IMR-90 (cell line): ENCODE measurements around the gene KCNT1. TPM values are rescaled to one million over a fixed set of nuclear protein-coding genes. Genes with fewer than 3 reads are reported as not detected.

Experiments used
- ATAC-seq: fragments of 200-7000 bp; cut with Tn5 transposase; 2 replicates; pipeline ENCODE4 v1.9.1; 2020; ENCODE audit warnings: low read depth, mild to moderate bottlenecking, moderate library complexity
- BruUV-seq: library from RNA; stranded (reverse); fragments of 400-500 nt; replicated peaks from 2 replicates; lab custom pipeline; 2021; lab: Mats Ljungman, UMichigan
- CTCF ChIA-PET: fragments of 300-600 bp; formaldehyde crosslinking; extraction: SDS; loops from one replicate; lab custom pipeline; 2021; ENCODE audit warnings: antibody characterized with exemption; lab: Yijun Ruan, JAX
- POLR2A ChIA-PET: fragments of 300-600 bp; sonication (Branson Sonifier 250); formaldehyde crosslinking; loops from one replicate; lab custom pipeline; 2022; ENCODE audit warnings: antibody characterized with exemption; ENCODE audit not compliant: unreplicated experiment; lab: Charles Lee
- DNase-seq: peaks from one replicate; pipeline ENCODE4 v3.0.0; 2013
- H2AFZ ChIP-seq: replicated peaks from 2 replicates; pipeline ENCODE3; 2013; ENCODE audit warnings: low read length, mild to moderate bottlenecking; ENCODE audit not compliant: poor library complexity
- H2AK5ac ChIP-seq: 2 replicates; pipeline ENCODE4 v1.6.1; 2013; ENCODE audit warnings: low read depth, low read length, inconsistent platforms
- H2AK9ac ChIP-seq: replicated peaks from 2 replicates; pipeline ENCODE3; 2013; ENCODE audit warnings: mild to moderate bottlenecking, low read depth, low read length, moderate library complexity; ENCODE audit not compliant: poor library complexity
- H2BK120ac ChIP-seq: 2 replicates; pipeline ENCODE4 v1.6.1; 2013; ENCODE audit warnings: low read depth, low read length, inconsistent platforms
- H2BK15ac ChIP-seq: 3 replicates; pipeline ENCODE4 v1.6.1; 2013; ENCODE audit warnings: low read depth, low read length, inconsistent platforms
- H2BK20ac ChIP-seq: 2 replicates; pipeline ENCODE4 v1.6.1; 2013; ENCODE audit warnings: low read depth, mild to moderate bottlenecking, inconsistent platforms, low read length, moderate library complexity
- H2BK5ac ChIP-seq: 2 replicates; pipeline ENCODE4 v1.6.1; 2013; ENCODE audit warnings: mild to moderate bottlenecking, low read depth, low read length, inconsistent platforms; ENCODE audit not compliant: poor library complexity, severe bottlenecking
- H3K14ac ChIP-seq: replicated peaks from 2 replicates; pipeline ENCODE4 v1.6.1; 2013; ENCODE audit warnings: low read depth, low read length, inconsistent platforms
- H3K18ac ChIP-seq: 2 replicates; pipeline ENCODE4 v1.6.1; 2013; ENCODE audit warnings: low read depth, low read length, control low read depth
- H3K23ac ChIP-seq: 2 replicates; pipeline ENCODE4 v1.6.1; 2013; ENCODE audit warnings: low read depth, low read length, inconsistent platforms
- H3K27ac ChIP-seq: 2 replicates; pipeline ENCODE4 v1.5.1; 2013; ENCODE audit warnings: mild to moderate bottlenecking, control low read depth, low read length; ENCODE audit not compliant: insufficient read depth
- H3K27me3 ChIP-seq: 2 replicates; pipeline ENCODE4 v1.6.1; 2013; ENCODE audit warnings: low read length; ENCODE audit not compliant: control insufficient read depth, insufficient read depth
- H3K36me3 ChIP-seq: 2 replicates; pipeline ENCODE4 v1.6.1; 2013; ENCODE audit warnings: low read length, mixed read lengths; ENCODE audit not compliant: control insufficient read depth, insufficient read depth
- H3K4ac ChIP-seq: 2 replicates; pipeline ENCODE4 v1.6.1; 2013; ENCODE audit warnings: low read depth, low read length, inconsistent platforms
- H3K4me1 ChIP-seq: 2 replicates; pipeline ENCODE4 v1.6.1; 2013; ENCODE audit warnings: low read length, mixed read lengths; ENCODE audit not compliant: control insufficient read depth, insufficient read depth
- H3K4me2 ChIP-seq: 2 replicates; pipeline ENCODE4 v1.6.1; 2013; ENCODE audit warnings: low read depth, mild to moderate bottlenecking, control low read depth, low read length, moderate library complexity
- H3K4me3 ChIP-seq: 2 replicates; pipeline ENCODE4 v1.5.1; 2013; ENCODE audit warnings: low read depth, mild to moderate bottlenecking, control low read depth, low read length, moderate library complexity; ENCODE audit not compliant: insufficient read depth
- H3K56ac ChIP-seq: 2 replicates; pipeline ENCODE4 v1.6.1; 2013; ENCODE audit warnings: low read length, inconsistent platforms; ENCODE audit not compliant: insufficient read depth; ENCODE audit errors: extremely low read depth
- H3K79me1 ChIP-seq, 2 experiments: 2 replicates each; pipeline ENCODE4 v1.6.1; 2013; ENCODE audit warnings: low read length in 2 of 2, inconsistent platforms in 1 of 2, low read depth in 1 of 2
- H3K9ac ChIP-seq: 2 replicates; pipeline ENCODE4 v1.6.1; 2013; ENCODE audit warnings: low read depth, low read length, control low read depth
- H3K9me1 ChIP-seq: 2 replicates; pipeline ENCODE4 v1.6.1; 2013; ENCODE audit warnings: low read length, inconsistent platforms; ENCODE audit not compliant: insufficient read depth
- H3K9me3 ChIP-seq: 2 replicates; pipeline ENCODE4 v1.6.1; 2013; ENCODE audit warnings: low read length; ENCODE audit not compliant: control insufficient read depth, insufficient read depth
- H4K20me1 ChIP-seq: 2 replicates; pipeline ENCODE4 v1.6.1; 2013; ENCODE audit warnings: low read length, inconsistent platforms; ENCODE audit not compliant: insufficient read depth
- H4K5ac ChIP-seq: 2 replicates; pipeline ENCODE4 v1.6.1; 2013; ENCODE audit warnings: mild to moderate bottlenecking, low read depth, low read length, control low read depth
- H4K8ac ChIP-seq, 2 experiments: 2 replicates each; pipeline ENCODE4 v1.6.1; 2013; ENCODE audit warnings: low read depth in 2 of 2, low read length in 2 of 2, control low read depth in 1 of 2, inconsistent platforms in 1 of 2
- H4K91ac ChIP-seq: 2 replicates; pipeline ENCODE4 v1.6.1; 2013; ENCODE audit warnings: low read depth, low read length, inconsistent platforms; ENCODE audit not compliant: insufficient read depth
- BHLHE40 ChIP-seq: fragments of 150-350 bp; IDR thresholded peaks from 2 replicates; pipeline ENCODE4 v1.6.1; 2016; ENCODE audit warnings: mild to moderate bottlenecking, low read depth, low read length
- CEBPB ChIP-seq: IDR thresholded peaks from 2 replicates; pipeline ENCODE4 v1.6.1; 2012; ENCODE audit warnings: low read depth, low read length, improper control_type of control experiment
- CHD1 ChIP-seq: IDR thresholded peaks from 2 replicates; pipeline ENCODE4 v1.6.1; 2012; ENCODE audit warnings: low read depth, low read length, improper control_type of control experiment
- FOS ChIP-seq: fragments of 150-350 bp; IDR thresholded peaks from 2 replicates; pipeline ENCODE4 v1.6.1; 2016; ENCODE audit warnings: low read depth, low read length
- MAFK ChIP-seq: IDR thresholded peaks from 2 replicates; pipeline ENCODE4 v1.6.1; 2012; ENCODE audit warnings: low read depth, low read length, improper control_type of control experiment
- MAZ ChIP-seq: IDR thresholded peaks from 2 replicates; pipeline ENCODE4 v1.6.1; 2012; ENCODE audit warnings: low read depth, mild to moderate bottlenecking, low read length, improper control_type of control experiment, moderate library complexity, borderline replicate concordance
- MXI1 ChIP-seq: IDR thresholded peaks from 2 replicates; pipeline ENCODE4 v1.6.1; 2012; ENCODE audit warnings: low read depth, mild to moderate bottlenecking, low read length, moderate library complexity, borderline replicate concordance
- NFE2L2 ChIP-seq: fragments of 150-350 bp; IDR thresholded peaks from 2 replicates; pipeline ENCODE4 v1.6.1; 2016; ENCODE audit warnings: low read depth, mild to moderate bottlenecking, low read length
- POLR2A ChIP-seq: IDR thresholded peaks from 2 replicates; pipeline ENCODE4 v1.6.1; 2012; ENCODE audit warnings: mild to moderate bottlenecking, low read depth, low read length
- RAD21 ChIP-seq: IDR thresholded peaks from 2 replicates; pipeline ENCODE4 v1.6.1; 2012; ENCODE audit warnings: low read length, improper control_type of control experiment
- RCOR1 ChIP-seq: IDR thresholded peaks from 2 replicates; pipeline ENCODE4 v1.6.1; 2012; ENCODE audit warnings: mild to moderate bottlenecking, low read length, improper control_type of control experiment; ENCODE audit not compliant: insufficient replicate concordance
- RFX5 ChIP-seq: IDR thresholded peaks from 2 replicates; pipeline ENCODE4 v1.8.0; 2012; ENCODE audit warnings: low read depth, mild to moderate bottlenecking, low read length, moderate library complexity
- SMC3 ChIP-seq: fragments of 150-350 bp; IDR thresholded peaks from 2 replicates; pipeline ENCODE4 v1.6.1; 2016; ENCODE audit warnings: low read depth, mild to moderate bottlenecking, antibody characterized with exemption, low read length, moderate library complexity
- WGBS, 2 experiments: methylation state at CpG; one replicate each; pipeline versions ENCODE4 v1.1.5 to v1.1.7; 2013; ENCODE audit warnings: missing lambda C conversion rate in 2 of 2; ENCODE audit not compliant: insufficient read length in 1 of 2; ENCODE audit errors: extremely low coverage in 2 of 2; 5-methylcytosine and 5-hydroxymethylcytosine counted together
- dilution Hi-C: fragments of 300-500 bp; cut with HindIII; formaldehyde crosslinking; loops from one replicate; pipeline ENCODE4 v1.14.3; 2018; ENCODE audit warnings: low sequenced_read_pairs; ENCODE audit not compliant: unreplicated experiment
- in situ Hi-C: fragments of 300-500 bp; cut with MboI; formaldehyde crosslinking; loops from 3 replicates; pipeline ENCODE4 v1.14.3; 2019; ENCODE audit warnings: low sequenced_read_pairs, inconsistent platforms, mixed read lengths
- intact Hi-C: fragments of 100-400 bp; cut with micrococcal nuclease; formaldehyde crosslinking; loops from 2 replicates; pipeline ENCODE4 v1.10.0; 2022
- polyA plus RNA-seq, 3 experiments: library from polyadenylated mRNA; depleted of rRNA; stranded (reverse); fragments of >200 nt; gene quantifications; 2 replicates each; pipeline ENCODE4 v1.2.3, GENCODE V29; 2012; ENCODE audit warnings: low replicate concordance in 1 of 3
- total RNA-seq: library from RNA; depleted of rRNA; stranded (reverse); fragments of >200 nt; gene quantifications from 2 replicates; pipeline ENCODE4 v1.2.3, GENCODE V29; 2012
- TF ChIP-seq, protein P1 (sequence below): fragments of 150-350 bp; IDR thresholded peaks from 2 replicates; pipeline ENCODE4 v1.6.1; 2016; ENCODE audit warnings: low read depth, mild to moderate bottlenecking, low read length, moderate library complexity, borderline replicate concordance
- TF ChIP-seq, protein P2 (sequence below): fragments of 150-350 bp; IDR thresholded peaks from 2 replicates; pipeline ENCODE4 v1.6.1; 2017; ENCODE audit warnings: mild to moderate bottlenecking, antibody characterized with exemption, low read length, low read depth
- TF ChIP-seq, protein P3 (sequence below): conservative IDR thresholded peaks from 2 replicates; pipeline ENCODE4 v1.5.1; 2012; ENCODE audit warnings: mild to moderate bottlenecking, low read depth, low read length, improper control_type of control experiment

Gene KCNT1
- total and polyA plus RNA-seq, 2 of the 4 experiments (the other 2 are of a cell fraction) = not detected

DNA sequence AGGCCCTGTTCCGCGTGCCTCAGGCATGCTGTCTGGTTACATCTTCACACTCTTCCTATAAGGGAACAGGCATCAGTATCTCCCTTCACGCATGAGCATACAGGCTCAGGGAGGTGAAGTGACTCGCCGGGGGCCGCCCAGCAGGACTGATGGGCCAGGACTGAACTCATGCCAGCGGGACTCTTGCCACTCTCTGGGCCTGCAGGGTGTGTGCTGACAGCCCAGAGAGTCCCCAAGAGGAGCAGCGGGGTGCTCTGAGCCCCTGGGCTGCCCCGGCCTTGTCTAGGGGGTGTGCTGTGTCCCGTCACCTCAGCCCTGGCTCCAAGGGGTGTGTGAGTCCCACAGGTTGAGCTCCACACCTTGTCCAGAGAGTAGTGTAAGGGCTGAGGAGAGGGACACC, 9.9 kb downstream of the KCNT1 start:
- H4K5ac ChIP-seq = no peak overlapping the region
- H3K9ac ChIP-seq = no peak overlapping the region
- H3K56ac ChIP-seq = no peak overlapping the region
- dilution Hi-C loops = no loop called here
- H2BK15ac ChIP-seq = no peak overlapping the region
- no peak overlapping the region for H2BK120ac ChIP-seq
- no peak overlapping the region for H2AK9ac ChIP-seq
- H3K4ac ChIP-seq = no peak overlapping the region
- no peak overlapping the region for H4K8ac ChIP-seq
- H3K4me1 ChIP-seq = no peaks in the 10 kb centered on the region
- H3K79me1 ChIP-seq = no peaks in the 10 kb centered on the region
- no peak for DNase-seq
- H2AK5ac ChIP-seq = no peak overlapping the region
- no peaks in the 10 kb centered on the region for H3K9me1 ChIP-seq
- no peaks in the 10 kb centered on the region for H3K36me3 ChIP-seq
- no peak overlapping the region for H3K4me2 ChIP-seq
- 86% methylated on average over 3 of the region's 10 CpGs; no CpG with 5 or more reads in 1 of the 2 experiments for WGBS, 2 experiments
- no peak overlapping the region for H2BK5ac ChIP-seq
- H3K14ac ChIP-seq = no peak overlapping the region
- intact Hi-C loops = no loop called here
- no peaks in the 10 kb centered on the region for H3K9me3 ChIP-seq
- BruUV-seq = no TSS peak
- POLR2A ChIA-PET = no interaction called here
- peaks cover 27% of the 10 kb centered on the region for H3K27me3 ChIP-seq
- H3K18ac ChIP-seq = no peak overlapping the region
- H2AFZ ChIP-seq = no peak overlapping the region
- no peak overlapping the region for H4K91ac ChIP-seq
- no peak for TF ChIP-seq RFX5
- TF ChIP-seq FOS = no peak
- no peak for TF ChIP-seq MAZ
- TF ChIP-seq, protein P1, sequence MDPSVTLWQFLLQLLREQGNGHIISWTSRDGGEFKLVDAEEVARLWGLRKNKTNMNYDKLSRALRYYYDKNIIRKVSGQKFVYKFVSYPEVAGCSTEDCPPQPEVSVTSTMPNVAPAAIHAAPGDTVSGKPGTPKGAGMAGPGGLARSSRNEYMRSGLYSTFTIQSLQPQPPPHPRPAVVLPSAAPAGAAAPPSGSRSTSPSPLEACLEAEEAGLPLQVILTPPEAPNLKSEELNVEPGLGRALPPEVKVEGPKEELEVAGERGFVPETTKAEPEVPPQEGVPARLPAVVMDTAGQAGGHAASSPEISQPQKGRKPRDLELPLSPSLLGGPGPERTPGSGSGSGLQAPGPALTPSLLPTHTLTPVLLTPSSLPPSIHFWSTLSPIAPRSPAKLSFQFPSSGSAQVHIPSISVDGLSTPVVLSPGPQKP = no peak
- TF ChIP-seq MAFK = no peak
- TF ChIP-seq, protein P2, sequence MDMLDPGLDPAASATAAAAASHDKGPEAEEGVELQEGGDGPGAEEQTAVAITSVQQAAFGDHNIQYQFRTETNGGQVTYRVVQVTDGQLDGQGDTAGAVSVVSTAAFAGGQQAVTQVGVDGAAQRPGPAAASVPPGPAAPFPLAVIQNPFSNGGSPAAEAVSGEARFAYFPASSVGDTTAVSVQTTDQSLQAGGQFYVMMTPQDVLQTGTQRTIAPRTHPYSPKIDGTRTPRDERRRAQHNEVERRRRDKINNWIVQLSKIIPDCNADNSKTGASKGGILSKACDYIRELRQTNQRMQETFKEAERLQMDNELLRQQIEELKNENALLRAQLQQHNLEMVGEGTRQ = no peak
- no peak for TF ChIP-seq POLR2A
- no peak for TF ChIP-seq SMC3
- no peak for TF ChIP-seq RCOR1
- TF ChIP-seq, protein P3, sequence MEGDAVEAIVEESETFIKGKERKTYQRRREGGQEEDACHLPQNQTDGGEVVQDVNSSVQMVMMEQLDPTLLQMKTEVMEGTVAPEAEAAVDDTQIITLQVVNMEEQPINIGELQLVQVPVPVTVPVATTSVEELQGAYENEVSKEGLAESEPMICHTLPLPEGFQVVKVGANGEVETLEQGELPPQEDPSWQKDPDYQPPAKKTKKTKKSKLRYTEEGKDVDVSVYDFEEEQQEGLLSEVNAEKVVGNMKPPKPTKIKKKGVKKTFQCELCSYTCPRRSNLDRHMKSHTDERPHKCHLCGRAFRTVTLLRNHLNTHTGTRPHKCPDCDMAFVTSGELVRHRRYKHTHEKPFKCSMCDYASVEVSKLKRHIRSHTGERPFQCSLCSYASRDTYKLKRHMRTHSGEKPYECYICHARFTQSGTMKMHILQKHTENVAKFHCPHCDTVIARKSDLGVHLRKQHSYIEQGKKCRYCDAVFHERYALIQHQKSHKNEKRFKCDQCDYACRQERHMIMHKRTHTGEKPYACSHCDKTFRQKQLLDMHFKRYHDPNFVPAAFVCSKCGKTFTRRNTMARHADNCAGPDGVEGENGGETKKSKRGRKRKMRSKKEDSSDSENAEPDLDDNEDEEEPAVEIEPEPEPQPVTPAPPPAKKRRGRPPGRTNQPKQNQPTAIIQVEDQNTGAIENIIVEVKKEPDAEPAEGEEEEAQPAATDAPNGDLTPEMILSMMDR = no peak
- TF ChIP-seq NFE2L2 = no peak
- TF ChIP-seq CHD1 = no peak
- no peak for TF ChIP-seq BHLHE40
- TF ChIP-seq MXI1 = no peak
- no peak for TF ChIP-seq RAD21
- no peak for TF ChIP-seq CEBPB
- no peak overlapping the region for H3K27ac ChIP-seq
- H3K23ac ChIP-seq = no peak overlapping the region
- no peak overlapping the region for H3K4me3 ChIP-seq
- H2BK20ac ChIP-seq = no peak overlapping the region
- CTCF ChIA-PET = no interaction called here
- in situ Hi-C loops = no loop called here
- no peaks in the 10 kb centered on the region for H4K20me1 ChIP-seq
- ATAC-seq = no peak
